ENCODE results near the gene SNRPB. TPM values are rescaled to one million over a fixed set of nuclear protein-coding genes. Genes with fewer than 3 reads are reported as not detected.

SNRPB gene
- total and polyA plus RNA-seq, 10 of the 15 experiments (the other 5 are each of a cell fraction or from before 2014, with no cell fraction given): 15.0 to 593 (median 366) TPM

DNA sequence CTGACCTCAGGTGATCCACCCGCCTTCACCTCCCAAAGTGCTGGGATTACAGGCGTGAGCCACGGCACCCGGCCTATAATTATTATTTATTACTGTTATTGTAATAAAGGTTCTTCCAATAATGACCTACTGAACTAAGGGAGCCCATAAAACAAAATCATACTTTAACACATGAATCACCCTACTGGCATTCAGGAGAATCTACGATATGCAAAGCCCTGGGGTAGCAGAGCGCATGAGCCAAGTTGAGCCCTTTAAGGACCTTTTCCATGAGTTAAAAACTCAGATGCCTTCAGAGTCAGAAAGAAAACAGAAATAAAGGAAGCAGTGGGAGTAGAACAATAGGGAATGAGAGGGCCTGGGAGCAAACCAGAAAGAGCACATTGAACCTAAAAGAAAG is 41.5 kb downstream of the SNRPB start (continued):
- TF ChIP-seq ZNF687 (IDR thresholded peaks at IDR 0.05) (no peak), RFX5 (IDR thresholded peaks at IDR 0.05; ENCODE audit: low read depth, low read length) (no peak), GABPA (IDR thresholded peaks at IDR 0.05; ENCODE audit: low read depth) (no peak), SREBF1 (IDR thresholded peaks at IDR 0.05; ENCODE audit: low read length) (no peak)
- TF ChIP-seq, protein P1, sequence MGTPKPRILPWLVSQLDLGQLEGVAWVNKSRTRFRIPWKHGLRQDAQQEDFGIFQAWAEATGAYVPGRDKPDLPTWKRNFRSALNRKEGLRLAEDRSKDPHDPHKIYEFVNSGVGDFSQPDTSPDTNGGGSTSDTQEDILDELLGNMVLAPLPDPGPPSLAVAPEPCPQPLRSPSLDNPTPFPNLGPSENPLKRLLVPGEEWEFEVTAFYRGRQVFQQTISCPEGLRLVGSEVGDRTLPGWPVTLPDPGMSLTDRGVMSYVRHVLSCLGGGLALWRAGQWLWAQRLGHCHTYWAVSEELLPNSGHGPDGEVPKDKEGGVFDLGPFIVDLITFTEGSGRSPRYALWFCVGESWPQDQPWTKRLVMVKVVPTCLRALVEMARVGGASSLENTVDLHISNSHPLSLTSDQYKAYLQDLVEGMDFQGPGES (IDR thresholded peaks at IDR 0.05): no peak

GRCh38 chr20:2421247-2421646 is 49.3 kb downstream of the SNRPB start:
- DNase-seq (ENCODE audit: low read depth, low spot score): no peak
- RAD21 ChIA-PET (ENCODE audit: unreplicated experiment): no interaction called here
- TF ChIP-seq MXI1 (IDR thresholded peaks at IDR 0.05; ENCODE audit: low read depth, low read length) (no peak), SPI1 (IDR thresholded peaks at IDR 0.05; ENCODE audit: borderline replicate concordance, insufficient read depth, low read depth, low read length) (no peak), PAX5 (IDR thresholded peaks at IDR 0.05; ENCODE audit: borderline replicate concordance, low read depth, low read length) (no peak), PBX3 (IDR thresholded peaks at IDR 0.05; ENCODE audit: insufficient replicate concordance, low read depth, low read length) (no peak), CTCF (IDR thresholded peaks at IDR 0.05 in 2 of 3, conservative IDR thresholded peaks at IDR 0.05 in 1 of 3; ENCODE audit: control insufficient read depth in 2 of 3, extremely low read depth in 1 of 3, insufficient read depth in 1 of 3, low read depth in 3 of 3, low read length in 3 of 3) (no peak), BACH1 (IDR thresholded peaks at IDR 0.05; ENCODE audit: borderline replicate concordance) (no peak)
- TF ChIP-seq, protein P2, sequence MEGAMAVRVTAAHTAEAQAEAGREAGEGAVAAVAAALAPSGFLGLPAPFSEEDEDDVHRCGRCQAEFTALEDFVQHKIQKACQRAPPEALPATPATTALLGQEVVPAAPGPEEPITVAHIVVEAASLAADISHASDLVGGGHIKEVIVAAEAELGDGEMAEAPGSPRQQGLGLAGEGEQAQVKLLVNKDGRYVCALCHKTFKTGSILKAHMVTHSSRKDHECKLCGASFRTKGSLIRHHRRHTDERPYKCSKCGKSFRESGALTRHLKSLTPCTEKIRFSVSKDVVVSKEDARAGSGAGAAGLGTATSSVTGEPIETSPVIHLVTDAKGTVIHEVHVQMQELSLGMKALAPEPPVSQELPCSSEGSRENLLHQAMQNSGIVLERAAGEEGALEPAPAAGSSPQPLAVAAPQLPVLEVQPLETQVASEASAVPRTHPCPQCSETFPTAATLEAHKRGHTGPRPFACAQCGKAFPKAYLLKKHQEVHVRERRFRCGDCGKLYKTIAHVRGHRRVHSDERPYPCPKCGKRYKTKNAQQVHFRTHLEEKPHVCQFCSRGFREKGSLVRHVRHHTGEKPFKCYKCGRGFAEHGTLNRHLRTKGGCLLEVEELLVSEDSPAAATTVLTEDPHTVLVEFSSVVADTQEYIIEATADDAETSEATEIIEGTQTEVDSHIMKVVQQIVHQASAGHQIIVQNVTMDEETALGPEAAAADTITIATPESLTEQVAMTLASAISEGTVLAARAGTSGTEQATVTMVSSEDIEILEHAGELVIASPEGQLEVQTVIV (IDR thresholded peaks at IDR 0.05; ENCODE audit: borderline replicate concordance, partially characterized antibody): no peak

More at GRCh38 chr20:2421247-2421646, 49.3 kb downstream of the SNRPB start:
- no peak for ATAC-seq
- ChIA-PET POLR2A (no interaction called here), SMC1A (ENCODE audit: uncharacterized antibody, unreplicated experiment) (no interaction called here), CTCF (interaction anchor here (1.1 kb wide), 1 partner anchor 212 kb away, joined by 3 read pairs; no protein-coding TSS in a partner anchor)
- Histone ChIP-seq H3K4me1 (ENCODE audit: control insufficient read depth, insufficient read depth, low read length) (no peaks in the 10 kb centered on the region), H2AFZ (ENCODE audit: control insufficient read depth, low read depth, low read length) (no peak overlapping the region), H3K27ac (ENCODE audit: control insufficient read depth, insufficient read depth) (no peak overlapping the region), H3K4me2 (ENCODE audit: control insufficient read depth, insufficient read depth) (no peak overlapping the region), H3K9me3 (replicated peaks; ENCODE audit: control insufficient read depth, insufficient read depth, low read length) (no peaks in the 10 kb centered on the region), H3K9ac (ENCODE audit: control insufficient read depth, insufficient read depth, low read length) (no peak overlapping the region), H3K79me2 (ENCODE audit: control insufficient read depth, insufficient read depth, low read length) (no peaks in the 10 kb centered on the region), H4K20me1 (ENCODE audit: control insufficient read depth, insufficient read depth) (no peaks in the 10 kb centered on the region), H3K4me3 (no peak overlapping the region), H3K36me3 (ENCODE audit: control insufficient read depth in 2 of 2, insufficient read depth in 2 of 2, low read length in 1 of 2) (no peaks in the 10 kb centered on the region), H3K27me3 (replicated peaks in 1 of 2; ENCODE audit: control insufficient read depth in 2 of 2, insufficient read depth in 2 of 2, low read length in 1 of 2) (peaks cover 0 to 4% of the 10 kb centered on the region in 2 experiments; a peak in 3 of 4 replicates)
- BruUV-seq (replicated peaks): no TSS peak
- 52% methylated on average over 5 of the region's 5 CpGs for WGBS (ENCODE audit: insufficient coverage, insufficient replicate concordance, low lambda C conversion rate, missing lambda C conversion rate)
- no peak for FAIRE-seq
- intact Hi-C loops (cut with micrococcal nuclease; ENCODE audit: unreplicated experiment): no loop called here
- in situ Hi-C loops (cut with MboI): no loop called here
